HEK293 (cell line): ENCODE measurements around the gene ARL13B.

Experiments
- CTCF ChIA-PET: fragments of 350-600 bp; formaldehyde crosslinking; extraction: SDS; loops from one replicate; lab custom pipeline; 2021; ENCODE audit warnings: antibody characterized with exemption; lab: Yijun Ruan, JAX
- POLR2A ChIA-PET: fragments of 300-600 bp; formaldehyde crosslinking; extraction: SDS; loops from one replicate; lab custom pipeline; 2020; ENCODE audit warnings: antibody characterized with exemption, inconsistent platforms; lab: Yijun Ruan, JAX
- H3K27ac ChIP-seq: fragments of 200-500 bp; sonication (Bioruptor generic); 2 replicates; pipeline ENCODE4 v1.5.1; 2014; ENCODE audit warnings: low read depth, low read length, control low read depth, inconsistent platforms; ENCODE audit errors: extremely low read depth
- H3K36me3 ChIP-seq, 2 experiments: fragments of 200-500 bp in 1 of 2; sonication (Bioruptor generic) in 1 of 2; 1 replicate in 1 of 2; 2 replicates in 1 of 2; pipeline ENCODE4 v1.5.1; 2014 to 2017; ENCODE audit warnings: inconsistent platforms in 2 of 2, low read length in 2 of 2; ENCODE audit not compliant: control insufficient read depth in 2 of 2, insufficient read depth in 1 of 2
- H3K4me1 ChIP-seq: fragments of 200-500 bp; sonication (Bioruptor generic); 2 replicates; pipeline ENCODE4 v1.5.1; 2014; ENCODE audit warnings: mild to moderate bottlenecking, low read length, inconsistent platforms; ENCODE audit not compliant: control insufficient read depth, insufficient read depth
- H3K4me3 ChIP-seq: 2 replicates; pipeline ENCODE4 v1.5.1; 2011; ENCODE audit warnings: low read depth, mild to moderate bottlenecking, control low read depth, low read length, moderate library complexity
- H3K9me3 ChIP-seq: fragments of 200-500 bp; sonication (Bioruptor generic); 2 replicates; pipeline ENCODE4 v1.5.1; 2014; ENCODE audit warnings: low read depth, low read length, inconsistent platforms; ENCODE audit not compliant: control insufficient read depth, insufficient read depth
- GLIS1 ChIP-seq: fragments of 450-650 bp; formaldehyde crosslinking; IDR thresholded peaks from 2 replicates; pipeline ENCODE4 v1.5.1; 2016; ENCODE audit warnings: missing biosample characterization, missing genetic modification characterization
- KLF10 ChIP-seq: fragments of 450-650 bp; IDR thresholded peaks from 2 replicates; pipeline ENCODE4 v1.5.1; 2018; ENCODE audit warnings: missing biosample characterization, mild to moderate bottlenecking, missing genetic modification characterization
- RBAK ChIP-seq: fragments of 450-650 bp; formaldehyde crosslinking; IDR thresholded peaks from 2 replicates; pipeline ENCODE4 v1.5.1; 2016; ENCODE audit warnings: missing biosample characterization, missing genetic modification characterization
- REPIN1 ChIP-seq: fragments of 450-650 bp; formaldehyde crosslinking; IDR thresholded peaks from 2 replicates; pipeline ENCODE4 v1.5.1; 2017; ENCODE audit warnings: missing biosample characterization, missing genetic modification characterization, low read depth
- SCRT2 ChIP-seq: fragments of 450-650 bp; formaldehyde crosslinking; IDR thresholded peaks from 2 replicates; pipeline ENCODE4 v1.5.1; 2016; ENCODE audit warnings: missing biosample characterization, missing genetic modification characterization
- SP2 ChIP-seq: fragments of 450-650 bp; formaldehyde crosslinking; IDR thresholded peaks from 2 replicates; pipeline ENCODE4 v1.5.1; 2016; ENCODE audit warnings: missing biosample characterization, missing genetic modification characterization
- SP3 ChIP-seq: fragments of 450-650 bp; formaldehyde crosslinking; IDR thresholded peaks from 2 replicates; pipeline ENCODE4 v1.5.1; 2016; ENCODE audit warnings: missing biosample characterization, missing genetic modification characterization
- ZNF114 ChIP-seq: fragments of 450-650 bp; formaldehyde crosslinking; IDR thresholded peaks from 2 replicates; pipeline ENCODE4 v1.5.0; 2017; ENCODE audit warnings: missing biosample characterization, missing genetic modification characterization
- ZNF175 ChIP-seq: fragments of 450-650 bp; formaldehyde crosslinking; IDR thresholded peaks from 2 replicates; pipeline ENCODE4 v1.5.1; 2016; ENCODE audit warnings: missing biosample characterization, missing genetic modification characterization
- ZNF2 ChIP-seq: fragments of 450-650 bp; formaldehyde crosslinking; IDR thresholded peaks from 2 replicates; pipeline ENCODE4 v1.5.1; 2016; ENCODE audit warnings: missing biosample characterization, missing genetic modification characterization
- ZNF202 ChIP-seq: fragments of 450-650 bp; formaldehyde crosslinking; IDR thresholded peaks from 2 replicates; pipeline ENCODE4 v1.5.1; 2016; ENCODE audit warnings: missing biosample characterization, missing genetic modification characterization, borderline replicate concordance
- ZNF221 ChIP-seq: fragments of 450-650 bp; formaldehyde crosslinking; IDR thresholded peaks from 2 replicates; pipeline ENCODE4 v1.5.1; 2017; ENCODE audit warnings: missing biosample characterization, missing genetic modification characterization, borderline replicate concordance
- ZNF223 ChIP-seq: fragments of 450-650 bp; formaldehyde crosslinking; IDR thresholded peaks from 2 replicates; pipeline ENCODE4 v1.5.1; 2016; ENCODE audit warnings: missing biosample characterization, missing genetic modification characterization
- ZNF354C ChIP-seq: fragments of 450-650 bp; formaldehyde crosslinking; IDR thresholded peaks from 2 replicates; pipeline ENCODE4 v1.5.1; 2016; ENCODE audit warnings: missing biosample characterization, missing genetic modification characterization, low read depth, borderline replicate concordance
- ZNF433 ChIP-seq: fragments of 450-650 bp; formaldehyde crosslinking; IDR thresholded peaks from 2 replicates; pipeline ENCODE4 v1.5.1; 2016; ENCODE audit warnings: missing biosample characterization, missing genetic modification characterization, low read depth
- ZNF473 ChIP-seq: fragments of 450-650 bp; formaldehyde crosslinking; IDR thresholded peaks from 2 replicates; pipeline ENCODE4 v1.5.1; 2017; ENCODE audit warnings: missing biosample characterization, missing genetic modification characterization
- ZNF585B ChIP-seq: fragments of 450-650 bp; formaldehyde crosslinking; IDR thresholded peaks from 2 replicates; pipeline ENCODE4 v1.5.1; 2016; ENCODE audit warnings: missing biosample characterization, missing genetic modification characterization
- ZNF600 ChIP-seq: fragments of 450-650 bp; formaldehyde crosslinking; IDR thresholded peaks from 2 replicates; pipeline ENCODE4 v1.5.1; 2016; ENCODE audit warnings: missing biosample characterization, missing genetic modification characterization
- ZNF654 ChIP-seq: fragments of 450-650 bp; formaldehyde crosslinking; IDR thresholded peaks from 2 replicates; pipeline ENCODE4 v1.5.1; 2016; ENCODE audit warnings: low read depth, missing biosample characterization, missing genetic modification characterization
- ZNF660 ChIP-seq: fragments of 450-650 bp; IDR thresholded peaks from 2 replicates; pipeline ENCODE4 v1.5.1; 2018; ENCODE audit warnings: missing biosample characterization, mild to moderate bottlenecking, missing genetic modification characterization
- ZNF747 ChIP-seq: fragments of 450-650 bp; formaldehyde crosslinking; IDR thresholded peaks from 2 replicates; pipeline ENCODE4 v1.5.1; 2016; ENCODE audit warnings: missing biosample characterization, missing genetic modification characterization
- ZXDB ChIP-seq: fragments of 450-650 bp; formaldehyde crosslinking; IDR thresholded peaks from 2 replicates; pipeline ENCODE4 v1.5.1; 2016; ENCODE audit warnings: missing biosample characterization, missing genetic modification characterization
- TF ChIP-seq, protein P1 (sequence below): fragments of 450-650 bp; formaldehyde crosslinking; IDR thresholded peaks from 2 replicates; pipeline ENCODE4 v1.5.1; 2016; ENCODE audit warnings: missing biosample characterization, missing genetic modification characterization
- TF ChIP-seq, protein P2 (sequence below): fragments of 450-650 bp; formaldehyde crosslinking; IDR thresholded peaks from 2 replicates; pipeline ENCODE4 v1.5.1; 2016; ENCODE audit warnings: missing biosample characterization, missing genetic modification characterization, low read depth
- TF ChIP-seq, protein P3 (sequence below): fragments of 450-650 bp; formaldehyde crosslinking; IDR thresholded peaks from 2 replicates; pipeline ENCODE4 v1.5.1; 2016; ENCODE audit warnings: missing biosample characterization, missing genetic modification characterization
- TF ChIP-seq, protein P4 (sequence below): fragments of 450-650 bp; formaldehyde crosslinking; IDR thresholded peaks from 2 replicates; pipeline ENCODE4 v1.5.1; 2016; ENCODE audit warnings: missing biosample characterization, missing genetic modification characterization

The ARL13B gene

DNA sequence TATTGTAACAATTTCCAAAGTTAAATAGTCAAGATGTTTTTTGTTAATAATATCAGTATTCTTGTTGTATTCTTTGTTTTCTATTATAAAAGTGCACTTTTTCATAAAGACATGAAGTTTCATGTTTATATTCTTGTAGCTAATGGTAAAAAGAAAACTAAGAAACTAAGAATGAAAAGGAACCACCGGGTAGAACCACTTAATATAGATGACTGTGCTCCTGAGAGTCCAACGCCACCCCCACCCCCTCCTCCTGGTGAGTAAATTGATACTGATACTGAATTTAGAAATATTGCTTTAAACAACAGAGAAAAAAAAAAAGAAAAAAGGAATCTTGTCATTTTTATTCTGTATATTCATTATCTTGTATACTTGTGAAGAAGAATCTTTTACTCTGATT lies 69.3 kb downstream of the ARL13B start:
- Histone ChIP-seq H3K36me3 (peaks cover 0 to 11% of the 10 kb centered on the region in 2 experiments; a peak in 1 of 3 replicates), H3K9me3 (no peaks in the 10 kb centered on the region), H3K27ac (no peak overlapping the region), H3K4me3 (no peak overlapping the region)
- no peak for TF ChIP-seq ZNF202 (tag by site-specific recombination)
- TF ChIP-seq, protein P1, sequence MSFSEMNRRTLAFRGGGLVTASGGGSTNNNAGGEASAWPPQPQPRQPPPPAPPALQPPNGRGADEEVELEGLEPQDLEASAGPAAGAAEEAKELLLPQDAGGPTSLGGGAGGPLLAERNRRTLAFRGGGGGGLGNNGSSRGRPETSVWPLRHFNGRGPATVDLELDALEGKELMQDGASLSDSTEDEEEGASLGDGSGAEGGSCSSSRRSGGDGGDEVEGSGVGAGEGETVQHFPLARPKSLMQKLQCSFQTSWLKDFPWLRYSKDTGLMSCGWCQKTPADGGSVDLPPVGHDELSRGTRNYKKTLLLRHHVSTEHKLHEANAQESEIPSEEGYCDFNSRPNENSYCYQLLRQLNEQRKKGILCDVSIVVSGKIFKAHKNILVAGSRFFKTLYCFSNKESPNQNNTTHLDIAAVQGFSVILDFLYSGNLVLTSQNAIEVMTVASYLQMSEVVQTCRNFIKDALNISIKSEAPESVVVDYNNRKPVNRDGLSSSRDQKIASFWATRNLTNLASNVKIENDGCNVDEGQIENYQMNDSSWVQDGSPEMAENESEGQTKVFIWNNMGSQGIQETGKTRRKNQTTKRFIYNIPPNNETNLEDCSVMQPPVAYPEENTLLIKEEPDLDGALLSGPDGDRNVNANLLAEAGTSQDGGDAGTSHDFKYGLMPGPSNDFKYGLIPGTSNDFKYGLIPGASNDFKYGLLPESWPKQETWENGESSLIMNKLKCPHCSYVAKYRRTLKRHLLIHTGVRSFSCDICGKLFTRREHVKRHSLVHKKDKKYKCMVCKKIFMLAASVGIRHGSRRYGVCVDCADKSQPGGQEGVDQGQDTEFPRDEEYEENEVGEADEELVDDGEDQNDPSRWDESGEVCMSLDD (tag by site-specific recombination) = no peak
- no peak for TF ChIP-seq ZXDB (tag by site-specific recombination)
- TF ChIP-seq ZNF223 (tag by site-specific recombination) = no peak
- no peak for TF ChIP-seq ZNF600 (tag by site-specific recombination)
- TF ChIP-seq, protein P2, sequence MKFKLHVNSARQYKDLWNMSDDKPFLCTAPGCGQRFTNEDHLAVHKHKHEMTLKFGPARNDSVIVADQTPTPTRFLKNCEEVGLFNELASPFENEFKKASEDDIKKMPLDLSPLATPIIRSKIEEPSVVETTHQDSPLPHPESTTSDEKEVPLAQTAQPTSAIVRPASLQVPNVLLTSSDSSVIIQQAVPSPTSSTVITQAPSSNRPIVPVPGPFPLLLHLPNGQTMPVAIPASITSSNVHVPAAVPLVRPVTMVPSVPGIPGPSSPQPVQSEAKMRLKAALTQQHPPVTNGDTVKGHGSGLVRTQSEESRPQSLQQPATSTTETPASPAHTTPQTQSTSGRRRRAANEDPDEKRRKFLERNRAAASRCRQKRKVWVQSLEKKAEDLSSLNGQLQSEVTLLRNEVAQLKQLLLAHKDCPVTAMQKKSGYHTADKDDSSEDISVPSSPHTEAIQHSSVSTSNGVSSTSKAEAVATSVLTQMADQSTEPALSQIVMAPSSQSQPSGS = no peak
- TF ChIP-seq, protein P3, sequence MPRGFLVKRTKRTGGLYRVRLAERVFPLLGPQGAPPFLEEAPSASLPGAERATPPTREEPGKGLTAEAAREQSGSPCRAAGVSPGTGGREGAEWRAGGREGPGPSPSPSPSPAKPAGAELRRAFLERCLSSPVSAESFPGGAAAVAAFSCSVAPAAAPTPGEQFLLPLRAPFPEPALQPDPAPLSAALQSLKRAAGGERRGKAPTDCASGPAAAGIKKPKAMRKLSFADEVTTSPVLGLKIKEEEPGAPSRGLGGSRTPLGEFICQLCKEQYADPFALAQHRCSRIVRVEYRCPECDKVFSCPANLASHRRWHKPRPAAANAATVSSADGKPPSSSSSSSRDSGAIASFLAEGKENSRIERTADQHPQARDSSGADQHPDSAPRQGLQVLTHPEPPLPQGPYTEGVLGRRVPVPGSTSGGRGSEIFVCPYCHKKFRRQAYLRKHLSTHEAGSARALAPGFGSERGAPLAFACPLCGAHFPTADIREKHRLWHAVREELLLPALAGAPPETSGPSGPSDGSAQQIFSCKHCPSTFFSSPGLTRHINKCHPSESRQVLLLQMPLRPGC (tag by site-specific recombination) = no peak
- no peak for TF ChIP-seq SP3
- no peak for TF ChIP-seq ZNF354C (tag by site-specific recombination)
- no peak for TF ChIP-seq ZNF585B (tag by site-specific recombination)
- no peak for TF ChIP-seq ZNF114 (tag by site-specific recombination)
- no peak for TF ChIP-seq ZNF747 (tag by site-specific recombination)
- TF ChIP-seq REPIN1 = no peak
- no peak for TF ChIP-seq ZNF660 (tag by site-specific recombination)
- TF ChIP-seq ZNF2 (tag by site-specific recombination) = no peak
- no peak for TF ChIP-seq RBAK (tag by site-specific recombination)
- TF ChIP-seq, all 188 proteins: peak for 0
- no peaks in the 10 kb centered on the region for H3K4me1 ChIP-seq
- POLR2A ChIA-PET = no interaction called here
- CTCF ChIA-PET = interaction anchor here (0.8 to 2.6 kb wide), 2 partner anchors 12 to 20 kb away, joined by 3 to 10 read pairs; no protein-coding TSS in a partner anchor

DNA sequence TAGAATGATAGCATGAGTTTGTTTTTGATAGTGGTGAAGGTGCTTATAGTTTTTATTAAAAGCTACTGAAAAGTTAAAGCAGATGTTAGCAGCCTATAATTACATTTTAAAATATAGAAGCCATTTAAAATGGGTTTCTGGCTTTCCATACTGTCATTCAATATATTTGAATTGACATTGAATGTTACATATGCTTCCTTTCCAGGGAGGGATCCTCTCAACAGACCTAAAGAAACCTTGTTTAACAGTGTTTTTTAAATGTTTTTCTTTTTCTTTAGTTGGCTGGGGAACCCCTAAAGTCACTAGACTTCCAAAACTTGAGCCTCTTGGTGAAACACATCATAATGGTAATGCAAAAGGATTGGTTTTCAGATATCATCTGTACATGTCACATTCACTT lies 70.6 kb downstream of the ARL13B start:
- Histone ChIP-seq H3K4me3 (no peak overlapping the region), H3K9me3 (no peaks in the 10 kb centered on the region), H3K27ac (no peak overlapping the region), H3K36me3 (peaks cover 0 to 9% of the 10 kb centered on the region in 2 experiments; a peak in 1 of 3 replicates), H3K4me1 (no peaks in the 10 kb centered on the region)
- ChIA-PET CTCF (interaction anchor here (0.6 to 2.6 kb wide), 3 partner anchors 14 to 68 kb away, joined by 3 to 10 read pairs (median 4); no protein-coding TSS in a partner anchor), POLR2A (no interaction called here)
- no peak for TF ChIP-seq SP2

DNA sequence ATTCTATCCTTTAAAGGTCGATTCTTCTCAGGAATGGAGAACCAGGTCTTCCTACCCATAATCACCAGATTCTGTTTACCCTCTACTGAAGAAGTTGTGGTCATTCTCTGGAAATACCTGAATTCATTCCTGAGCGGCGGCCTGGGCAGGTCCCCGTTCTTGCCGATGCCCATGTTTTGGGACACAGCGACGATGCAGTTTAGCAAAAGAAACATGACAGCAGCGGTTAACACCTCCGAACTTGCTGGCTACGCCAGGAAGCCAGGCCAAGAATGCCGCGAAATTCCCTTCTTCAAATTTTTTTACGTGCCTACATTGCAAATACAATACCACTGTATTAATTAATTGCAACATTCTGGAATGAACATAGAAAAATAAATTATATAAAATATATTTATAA lies 81.3 kb downstream of the ARL13B start:
- ChIA-PET CTCF (no interaction called here), POLR2A (no interaction called here)
- Histone ChIP-seq H3K27ac (no peak overlapping the region), H3K36me3 (peaks cover 0 to 11% of the 10 kb centered on the region in 2 experiments; a peak in 1 of 3 replicates), H3K4me1 (no peaks in the 10 kb centered on the region), H3K4me3 (no peak overlapping the region), H3K9me3 (no peaks in the 10 kb centered on the region)
- TF ChIP-seq ZNF175 (tag by site-specific recombination) (no peak), ZNF654 (tag by site-specific recombination) (no peak), ZNF660 (tag by site-specific recombination) (no peak), SCRT2 (tag by site-specific recombination) (no peak), ZNF473 (tag by site-specific recombination) (no peak), GLIS1 (tag by site-specific recombination) (no peak), KLF10 (tag by site-specific recombination) (no peak), ZNF433 (tag by site-specific recombination) (no peak), ZNF221 (tag by site-specific recombination) (no peak)
- TF ChIP-seq, protein P4, sequence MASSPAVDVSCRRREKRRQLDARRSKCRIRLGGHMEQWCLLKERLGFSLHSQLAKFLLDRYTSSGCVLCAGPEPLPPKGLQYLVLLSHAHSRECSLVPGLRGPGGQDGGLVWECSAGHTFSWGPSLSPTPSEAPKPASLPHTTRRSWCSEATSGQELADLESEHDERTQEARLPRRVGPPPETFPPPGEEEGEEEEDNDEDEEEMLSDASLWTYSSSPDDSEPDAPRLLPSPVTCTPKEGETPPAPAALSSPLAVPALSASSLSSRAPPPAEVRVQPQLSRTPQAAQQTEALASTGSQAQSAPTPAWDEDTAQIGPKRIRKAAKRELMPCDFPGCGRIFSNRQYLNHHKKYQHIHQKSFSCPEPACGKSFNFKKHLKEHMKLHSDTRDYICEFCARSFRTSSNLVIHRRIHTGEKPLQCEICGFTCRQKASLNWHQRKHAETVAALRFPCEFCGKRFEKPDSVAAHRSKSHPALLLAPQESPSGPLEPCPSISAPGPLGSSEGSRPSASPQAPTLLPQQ = no peak
